Choroid plexus epithelial cell (primary cell): ENCODE results near the gene USP15.

Experiments used
- DNase-seq: peaks from one replicate; pipeline ENCODE4 v3.0.0-alpha.2; 2010; ENCODE audit warnings: low read depth
- H3K4me3 ChIP-seq: 2 replicates; pipeline ENCODE4 v1.5.1; 2011; ENCODE audit warnings: low read depth, mild to moderate bottlenecking, control low read depth, low read length, moderate library complexity
- CTCF ChIP-seq: conservative IDR thresholded peaks from 2 replicates; pipeline ENCODE4 v1.5.1; 2011; ENCODE audit warnings: low read depth, mild to moderate bottlenecking, control low read depth, inconsistent platforms, low read length, moderate library complexity

USP15 gene

GRCh38 chr12:62370189-62370588 is 110.0 kb downstream of the USP15 start:
- TF ChIP-seq CTCF, result no peak
- no peak overlapping the region for H3K4me3 ChIP-seq
- DNase-seq, result no peak

- DNase-seq, result no peak
- no peak overlapping the region for H3K4me3 ChIP-seq
- TF ChIP-seq CTCF, result no peak
These were observed 111.5 kb downstream of the USP15 start for GRCh38 chr12:62371661-62372060.

GRCh38 chr12:62372134-62372533 is 111.9 kb downstream of the USP15 start:
- DNase-seq, result no peak
- TF ChIP-seq CTCF, result no peak
- no peak overlapping the region for H3K4me3 ChIP-seq

- DNase-seq, result no peak
- no peak for TF ChIP-seq CTCF
- H3K4me3 ChIP-seq, result no peak overlapping the region
These were observed 112.6 kb downstream of the USP15 start for GRCh38 chr12:62372825-62373224.

GRCh38 chr12:62375603-62376002 is 115.4 kb downstream of the USP15 start:
- no peak overlapping the region for H3K4me3 ChIP-seq
- TF ChIP-seq CTCF, result no peak
- no peak for DNase-seq

GRCh38 chr12:62379026-62379722 is 119.0 kb downstream of the USP15 start:
- DNase-seq, result peak; percentile 3
- no peak overlapping the region for H3K4me3 ChIP-seq
- no peak for TF ChIP-seq CTCF

- H3K4me3 ChIP-seq, result no peak overlapping the region
- TF ChIP-seq CTCF, result no peak
- no peak for DNase-seq
These were observed 119.5 kb downstream of the USP15 start for GRCh38 chr12:62379723-62380045.
